Fibroblast of lung (primary cell): ENCODE results near the gene KLK15. TPM values are rescaled to one million over a fixed set of nuclear protein-coding genes. Genes with fewer than 3 reads are reported as not detected.

Experiments
- DNase-seq, 2 donors: peaks; one replicate each; pipeline versions ENCODE4 v3.0.0 to v3.0.0-alpha.2; 2010; ENCODE audit warnings: low read depth in 2 of 2
- H2AFZ ChIP-seq: 2 replicates; pipeline ENCODE4 v1.5.1; 2012; ENCODE audit warnings: low read length, control low read depth, inconsistent platforms
- H3K27ac ChIP-seq: 2 replicates; pipeline ENCODE4 v1.5.1; 2011; ENCODE audit warnings: low read length, control low read depth; ENCODE audit not compliant: insufficient read depth
- H3K27me3 ChIP-seq: 2 replicates; pipeline ENCODE4 v1.5.1; 2011; ENCODE audit warnings: mild to moderate bottlenecking, low read length; ENCODE audit not compliant: control insufficient read depth, insufficient read depth
- H3K36me3 ChIP-seq: 2 replicates; pipeline ENCODE4 v1.5.1; 2011; ENCODE audit warnings: low read length; ENCODE audit not compliant: control insufficient read depth, insufficient read depth
- H3K4me1 ChIP-seq: 2 replicates; pipeline ENCODE4 v1.5.1; 2011; ENCODE audit warnings: low read length; ENCODE audit not compliant: control insufficient read depth, insufficient read depth; ENCODE audit errors: extremely low read depth
- H3K4me2 ChIP-seq: 2 replicates; pipeline ENCODE4 v1.5.1; 2011; ENCODE audit warnings: low read length, control low read depth; ENCODE audit not compliant: insufficient read depth; ENCODE audit errors: extremely low read depth
- H3K4me3 ChIP-seq, 4 experiments: fragments of 200-600 bp in 1 of 4; sonication (generic) in 1 of 4; replicated peaks in 1 of 4; 2 replicates each; pipeline ENCODE4 v1.5.1; 2011 to 2016; ENCODE audit warnings: low read length in 4 of 4, low read depth in 3 of 4, mild to moderate bottlenecking in 3 of 4, control low read depth in 2 of 4, inconsistent platforms in 1 of 4, mixed read lengths in 1 of 4; ENCODE audit not compliant: insufficient read depth in 1 of 4; ENCODE audit errors: control extremely low read depth in 1 of 4
- H3K79me2 ChIP-seq: 2 replicates; pipeline ENCODE4 v1.5.1; 2012; ENCODE audit warnings: mild to moderate bottlenecking, low read length, inconsistent platforms; ENCODE audit not compliant: control insufficient read depth, insufficient read depth
- H3K9ac ChIP-seq: 2 replicates; pipeline ENCODE4 v1.5.1; 2011; ENCODE audit warnings: mild to moderate bottlenecking, low read length, control low read depth; ENCODE audit not compliant: insufficient read depth
- H3K9me3 ChIP-seq: 2 replicates; pipeline ENCODE4 v1.5.1; 2012; ENCODE audit warnings: low read depth, low read length; ENCODE audit not compliant: control insufficient read depth, insufficient read depth
- H4K20me1 ChIP-seq: 2 replicates; pipeline ENCODE4 v1.5.1; 2011; ENCODE audit warnings: low read length; ENCODE audit not compliant: control insufficient read depth, insufficient read depth; ENCODE audit errors: extremely low read depth
- CTCF ChIP-seq, 2 donors: IDR thresholded peaks in 1 of 2; conservative IDR thresholded peaks in 1 of 2; 1 replicate in 1 of 2; 2 replicates in 1 of 2; pipeline ENCODE4 v1.5.1; 2011 to 2012; ENCODE audit warnings: low read length in 2 of 2, control low read depth in 1 of 2, inconsistent platforms in 1 of 2, low read depth in 1 of 2, mild to moderate bottlenecking in 1 of 2
- EZH2 ChIP-seq: IDR thresholded peaks from 2 replicates; pipeline ENCODE4 v1.5.1; 2012; ENCODE audit warnings: low read length, control low read depth, mild to moderate bottlenecking; ENCODE audit errors: missing control alignments
- polyA plus RNA-seq, 2 donors: library from polyadenylated mRNA; depleted of rRNA in 1 of 2; stranded (reverse) in 1 of 2; unstranded in 1 of 2; fragments of >200 nt; gene quantifications; 2 replicates each; pipeline ENCODE4 v1.2.1, GENCODE V29; 2011 to 2012; ENCODE audit warnings: missing spikeins in 1 of 2
- total RNA-seq: library from RNA; depleted of rRNA; stranded (reverse); fragments of >200 nt; gene quantifications from 2 replicates; pipeline ENCODE4 v1.2.1, GENCODE V29; 2014

Gene KLK15
- total and polyA plus RNA-seq, 2 donors (not counting 1 experiment from before 2014, with no cell fraction given) = not detected

GRCh38 chr19:50793558-50794065, 39.8 kb downstream of the KLK15 start:
- no peak for DNase-seq
- TF ChIP-seq CTCF (conservative IDR thresholded peaks at IDR 0.05 in 1 of 2, IDR thresholded peaks at IDR 0.05 in 1 of 2; ENCODE audit: low read depth in 1 of 2, low read length in 2 of 2) (no peak), EZH2 (no peak)
- H3K27me3 ChIP-seq = no peaks in the 10 kb centered on the region
- no peaks in the 10 kb centered on the region for H3K79me2 ChIP-seq
- H3K4me3 ChIP-seq = no peak overlapping the region
- no peak overlapping the region for H2AFZ ChIP-seq
- H3K4me2 ChIP-seq = no peak overlapping the region
- no peak overlapping the region for H3K9ac ChIP-seq
- no peaks in the 10 kb centered on the region for H3K4me1 ChIP-seq
- no peaks in the 10 kb centered on the region for H3K9me3 ChIP-seq
- H4K20me1 ChIP-seq = no peaks in the 10 kb centered on the region
- no peak overlapping the region for H3K27ac ChIP-seq
- H3K36me3 ChIP-seq = peaks cover 8% of the 10 kb centered on the region

GRCh38 chr19:50792272-50793250, 40.8 kb downstream of the KLK15 start:
- Histone ChIP-seq H3K4me1 (no peaks in the 10 kb centered on the region), H3K4me2 (no peak overlapping the region), H2AFZ (no peak overlapping the region), H4K20me1 (no peaks in the 10 kb centered on the region), H3K9ac (no peak overlapping the region), H3K27me3 (no peaks in the 10 kb centered on the region), H3K27ac (no peak overlapping the region), H3K9me3 (no peaks in the 10 kb centered on the region), H3K36me3 (no peaks in the 10 kb centered on the region), H3K79me2 (no peaks in the 10 kb centered on the region), H3K4me3 (no peak overlapping the region)
- DNase-seq = no peak
- TF ChIP-seq CTCF (conservative IDR thresholded peaks at IDR 0.05 in 1 of 2, IDR thresholded peaks at IDR 0.05 in 1 of 2; ENCODE audit: low read depth in 1 of 2, low read length in 2 of 2) (no peak), EZH2 (no peak)

GRCh38 chr19:50791594-50792271, 41.6 kb downstream of the KLK15 start:
- Histone ChIP-seq H3K79me2 (no peaks in the 10 kb centered on the region), H2AFZ (no peak overlapping the region), H3K27ac (no peak overlapping the region), H3K4me1 (no peaks in the 10 kb centered on the region), H3K27me3 (no peaks in the 10 kb centered on the region), H3K4me3 (no peak overlapping the region), H4K20me1 (no peaks in the 10 kb centered on the region), H3K9me3 (no peaks in the 10 kb centered on the region), H3K36me3 (no peaks in the 10 kb centered on the region), H3K9ac (no peak overlapping the region), H3K4me2 (no peak overlapping the region)
- no peak for TF ChIP-seq EZH2
- no peak for TF ChIP-seq CTCF (conservative IDR thresholded peaks at IDR 0.05 in 1 of 2, IDR thresholded peaks at IDR 0.05 in 1 of 2; ENCODE audit: low read depth in 1 of 2, low read length in 2 of 2)
- DNase-seq = no peak
